HG03196 (cell line): ENCODE measurements around the gene NIPBL.
"Not testable (repeated sequence)": the region's sequence is repeated elsewhere in the genome, so short reads cannot be mapped to it uniquely, and the experiment has no call there.

Experiments used
- ATAC-seq: cut with Tn5 transposase; IDR thresholded peaks from one replicate; pipeline ENCODE4 v1.9.1; 2021; ENCODE audit not compliant: unreplicated experiment

Gene NIPBL

DNA sequence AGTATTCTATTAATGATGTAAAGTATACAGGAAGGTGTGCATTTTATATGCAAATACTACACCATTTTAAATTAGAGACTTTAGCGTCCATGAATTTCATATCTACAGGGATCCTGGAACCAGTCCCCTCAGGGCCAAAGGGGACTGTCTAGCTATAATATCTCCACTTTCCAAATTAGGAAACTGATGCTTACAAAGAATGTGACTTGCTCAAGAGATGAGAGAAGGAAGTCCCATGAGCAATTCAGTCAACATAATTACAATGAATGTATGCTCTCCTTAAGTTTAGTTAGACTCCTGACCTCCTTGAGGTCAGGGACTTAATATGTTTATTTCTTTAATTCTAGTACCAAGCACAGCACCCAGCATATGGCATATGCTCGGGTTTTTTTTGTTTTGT, 23.7 kb downstream of the NIPBL start:
- no peak for ATAC-seq

DNA sequence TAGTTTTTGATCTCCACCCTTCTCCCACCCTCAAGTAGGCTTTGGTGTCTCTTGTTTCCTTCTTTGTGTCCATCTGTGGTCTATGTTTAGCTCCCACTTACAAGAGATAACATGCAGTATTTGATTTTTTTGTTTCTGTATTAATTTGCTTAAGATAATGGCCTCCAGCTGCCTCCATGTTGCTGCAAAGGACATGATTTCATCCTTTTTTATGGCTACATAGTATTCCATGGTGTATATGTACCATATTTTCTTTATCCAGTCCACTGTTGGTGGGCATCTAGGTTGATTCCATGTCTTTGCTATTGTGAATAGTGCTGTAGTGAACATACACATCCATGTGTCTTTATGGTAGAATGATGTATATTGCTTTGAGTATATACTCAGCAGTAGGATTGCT, 24.5 kb downstream of the NIPBL start:
- not testable (repeated sequence) for ATAC-seq

DNA sequence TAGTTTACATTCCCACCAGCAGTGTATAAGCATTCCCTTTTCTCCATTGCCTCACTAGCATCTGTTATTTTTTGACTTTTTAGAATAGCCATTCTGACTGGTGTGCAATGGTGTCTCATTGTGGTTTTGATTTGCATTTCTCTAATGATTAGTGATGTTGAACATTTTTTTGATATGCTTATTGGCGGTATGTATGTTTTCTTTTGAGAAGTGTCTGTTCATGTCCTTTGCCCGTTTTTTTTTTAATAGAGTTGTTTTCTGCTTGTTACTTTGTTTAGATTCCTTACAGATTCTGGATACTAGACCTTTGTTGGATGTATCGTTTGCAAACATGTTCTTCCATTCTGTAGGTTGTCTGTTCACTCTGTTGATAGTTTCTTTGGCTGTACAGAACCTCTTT, 25.3 kb downstream of the NIPBL start:
- no peak for ATAC-seq

DNA sequence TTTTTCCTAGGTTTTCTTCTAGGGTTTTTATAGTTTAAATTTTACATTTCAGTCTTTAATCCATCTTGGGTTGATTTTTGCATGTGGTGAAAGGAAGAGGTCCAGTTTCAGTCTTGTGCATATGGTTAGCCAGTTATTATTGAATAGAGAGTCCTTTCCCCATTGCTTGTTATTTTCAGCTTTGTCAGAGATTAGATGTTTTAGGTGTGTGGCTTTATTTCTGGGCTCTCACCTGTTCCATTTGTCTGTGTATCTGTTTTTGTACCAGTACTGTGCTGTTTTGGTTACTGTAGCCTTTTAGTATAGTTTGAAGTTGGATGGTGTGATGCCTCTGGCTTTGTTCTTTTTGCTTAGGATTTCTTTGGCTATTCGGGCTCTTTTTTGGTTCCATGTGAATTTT, 25.8 kb downstream of the NIPBL start:
- ATAC-seq, result no peak

DNA sequence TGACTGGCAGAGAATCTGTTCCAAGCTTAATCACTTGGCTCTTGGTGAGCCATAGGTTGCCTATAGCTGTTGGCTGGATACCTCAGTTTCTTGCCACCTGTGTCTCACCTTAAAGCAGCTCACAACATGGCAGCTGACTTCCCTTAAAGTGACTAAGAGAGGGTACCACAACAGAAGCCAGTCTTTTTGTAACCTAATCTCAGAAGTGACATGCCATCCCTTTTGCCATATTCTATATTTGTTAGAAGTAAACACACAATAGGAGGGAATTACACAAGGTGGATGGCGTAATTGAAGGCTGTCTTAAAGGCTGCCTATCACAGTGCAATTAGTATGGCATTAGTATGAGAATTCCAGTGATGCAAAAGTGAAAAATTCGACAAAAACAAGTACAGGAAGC, 28.1 kb downstream of the NIPBL start:
- no peak for ATAC-seq

DNA sequence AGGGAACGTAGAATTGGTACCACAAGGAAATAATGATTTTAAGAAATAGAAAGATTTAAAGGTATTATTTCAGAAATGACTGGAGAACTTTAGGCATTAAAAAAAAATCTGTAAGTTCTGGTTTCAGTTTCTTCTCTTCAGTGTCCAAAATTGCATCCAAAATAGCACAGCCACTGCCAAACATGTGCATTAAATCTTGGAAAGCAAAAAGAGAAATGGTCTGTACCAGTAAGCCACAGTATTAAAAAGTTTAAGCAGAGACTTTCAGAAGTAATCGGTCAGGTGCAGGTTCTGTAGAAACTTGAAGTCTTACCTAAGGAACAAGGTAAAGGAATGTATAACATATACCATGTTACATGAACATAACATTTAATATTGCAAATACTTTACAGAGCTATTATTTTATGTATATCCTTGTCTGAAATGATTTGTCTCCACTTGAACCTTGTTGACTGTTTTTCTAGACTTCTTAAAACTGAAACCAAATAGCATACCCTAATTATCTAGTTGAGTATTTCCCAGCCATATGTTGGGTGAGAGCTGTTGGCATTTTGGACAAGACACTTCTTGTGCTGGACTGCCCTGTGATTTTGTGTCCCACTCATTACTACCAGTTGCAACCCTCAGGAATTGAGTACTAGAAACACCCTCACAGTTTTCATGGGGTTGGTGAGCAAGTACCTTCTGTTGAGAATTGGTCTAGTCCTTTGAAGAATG, 32.1 kb downstream of the NIPBL start:
- no peak for ATAC-seq

- no peak for ATAC-seq
These were observed 39.1 kb downstream of the NIPBL start for GRCh38 chr5:36915653-36916052.

DNA sequence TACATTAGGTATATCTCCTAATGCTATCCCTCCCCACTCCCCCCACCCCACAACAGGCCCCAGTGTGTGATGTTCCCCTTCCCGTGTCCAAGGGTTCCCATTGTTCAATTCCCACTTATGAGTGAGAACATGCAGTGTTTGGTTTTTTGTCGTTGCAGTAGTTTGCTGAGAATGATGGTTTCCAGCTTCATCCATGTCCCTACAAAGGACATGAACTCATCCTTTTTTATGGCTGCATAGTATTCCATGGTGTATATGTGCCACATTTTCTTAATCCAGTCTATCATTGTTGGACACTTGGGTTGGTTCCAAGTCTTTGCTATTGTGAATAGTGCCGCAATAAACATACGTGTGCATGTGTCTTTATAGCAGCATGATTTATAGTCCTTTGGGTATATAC, 40.0 kb downstream of the NIPBL start:
- not testable (repeated sequence) for ATAC-seq

DNA sequence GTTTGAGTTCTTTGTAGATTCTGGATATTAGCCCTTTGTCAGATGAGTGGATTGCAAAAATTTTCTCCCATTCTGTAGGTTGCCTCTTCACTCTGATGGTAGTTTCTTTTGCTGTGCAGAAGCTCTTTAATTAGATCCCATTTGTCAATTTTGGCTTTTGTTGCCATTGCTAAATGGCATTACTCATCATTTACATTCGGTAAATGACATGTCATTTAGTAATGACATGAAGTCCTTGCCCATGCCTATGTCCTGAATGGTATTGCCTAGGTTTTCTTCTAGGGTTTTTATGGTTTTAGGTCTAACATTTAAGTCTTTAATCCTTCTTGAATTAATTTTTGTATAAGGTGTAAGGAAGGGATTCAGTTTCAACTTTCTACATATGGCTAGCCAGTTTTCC, 40.8 kb downstream of the NIPBL start:
- ATAC-seq, result not testable (repeated sequence)

DNA sequence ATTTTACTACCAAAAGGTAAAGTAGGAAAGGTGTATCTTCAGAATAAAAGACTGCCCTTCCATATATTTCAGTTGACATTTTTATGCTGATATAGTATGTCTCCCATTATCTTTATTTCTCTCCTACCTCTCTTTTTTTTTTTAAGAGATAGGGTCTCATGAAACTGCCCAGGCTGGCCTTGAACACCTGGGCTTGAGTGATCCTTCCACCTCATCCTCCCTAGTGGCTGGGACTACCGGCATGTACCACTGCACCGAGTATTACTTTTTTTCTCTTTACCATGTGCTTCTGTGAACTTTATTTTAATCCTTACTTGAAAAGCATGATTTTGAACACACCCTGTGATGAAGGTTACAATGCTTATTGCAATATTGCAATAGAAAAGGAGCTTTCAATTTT, 42.7 kb downstream of the NIPBL start:
- ATAC-seq, result no peak

DNA sequence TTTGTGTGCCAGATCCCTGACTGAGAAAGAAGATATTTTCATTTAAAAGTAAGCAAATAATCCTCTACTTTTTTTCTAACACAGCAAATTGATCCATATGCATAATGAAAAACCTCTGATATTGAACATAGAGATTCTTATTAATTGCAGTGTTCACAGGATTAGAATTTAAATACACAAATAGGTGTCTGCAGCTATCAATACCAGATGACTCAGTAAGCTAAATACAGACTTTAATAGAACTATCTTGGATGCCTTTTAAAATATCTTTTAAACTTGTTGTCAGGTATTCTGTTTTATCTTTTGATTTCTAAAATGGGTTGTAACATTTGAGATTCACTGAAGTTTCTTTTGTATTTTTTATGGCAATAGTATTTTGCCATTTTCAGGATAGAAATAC, 43.1 kb downstream of the NIPBL start:
- ATAC-seq, result no peak

- no peak for ATAC-seq
These were observed 52.4 kb downstream of the NIPBL start for GRCh38 chr5:36928947-36929346.

DNA sequence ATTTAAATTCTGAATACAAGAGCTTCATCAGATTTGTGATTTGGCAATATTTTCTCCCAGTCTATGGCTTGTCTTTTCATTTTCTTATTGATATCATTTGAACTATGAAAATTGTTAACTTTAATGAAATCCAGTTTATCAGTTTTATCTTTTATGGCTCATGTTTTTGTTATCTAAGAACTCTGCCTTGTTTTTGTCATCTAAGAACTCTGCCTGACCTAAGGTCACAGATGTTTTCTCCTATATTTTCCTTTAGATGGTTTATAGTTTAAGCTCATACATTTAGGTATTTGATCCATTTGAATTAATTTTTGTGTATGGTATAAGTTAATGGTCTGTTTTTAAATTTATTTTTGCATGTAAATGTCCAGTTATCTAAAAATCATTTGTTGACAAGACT, 52.9 kb downstream of the NIPBL start:
- ATAC-seq, result no peak

- no peak for ATAC-seq
These were observed 55.5 kb downstream of the NIPBL start for GRCh38 chr5:36932056-36932455.

- ATAC-seq, result no peak
These were observed 56.1 kb downstream of the NIPBL start for GRCh38 chr5:36932699-36933098.

- no peak for ATAC-seq
These were observed 58.3 kb downstream of the NIPBL start for GRCh38 chr5:36934740-36935356.

DNA sequence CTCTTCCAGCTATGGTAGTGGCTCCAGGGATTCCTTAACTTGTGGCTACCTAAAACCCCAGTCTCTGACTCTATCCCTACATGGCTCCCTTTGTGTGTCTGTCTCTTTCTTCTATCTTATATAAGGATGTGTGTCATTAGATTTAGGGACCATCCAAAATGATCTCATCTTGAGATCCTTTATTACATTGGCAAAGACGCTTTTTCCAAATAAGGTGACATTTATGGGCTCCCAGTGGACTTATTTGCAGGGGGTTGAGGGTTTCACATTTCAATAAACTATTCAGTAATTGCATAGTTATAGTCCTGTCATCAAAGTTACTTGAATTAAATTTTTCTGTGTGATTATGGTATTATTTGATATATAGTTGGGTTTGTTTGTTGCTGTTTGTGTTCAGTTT, 59.2 kb downstream of the NIPBL start:
- no peak for ATAC-seq

- ATAC-seq, result no peak
These were observed 59.7 kb downstream of the NIPBL start for GRCh38 chr5:36936309-36936708.

DNA sequence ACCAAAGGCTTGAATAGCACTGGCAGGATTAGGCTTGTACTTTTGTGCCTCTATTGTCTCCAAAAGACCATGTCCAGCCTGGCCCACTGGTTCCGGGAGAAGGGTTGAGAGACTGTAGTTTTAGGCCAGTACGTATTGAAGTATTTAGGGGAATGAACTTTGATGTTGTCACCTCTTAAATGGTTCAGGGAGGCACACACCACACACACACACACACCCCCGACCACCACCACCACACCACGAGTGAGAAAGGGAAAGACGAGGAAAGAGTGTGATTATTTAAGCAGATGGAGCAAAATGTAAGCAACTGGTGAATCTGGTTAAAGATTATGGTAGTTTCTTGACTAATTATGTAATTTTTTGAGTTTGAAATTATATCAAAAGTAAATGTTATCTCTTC, 61.6 kb downstream of the NIPBL start:
- ATAC-seq, result no peak

- no peak for ATAC-seq
These were observed 63.6 kb downstream of the NIPBL start for GRCh38 chr5:36939969-36940858.

DNA sequence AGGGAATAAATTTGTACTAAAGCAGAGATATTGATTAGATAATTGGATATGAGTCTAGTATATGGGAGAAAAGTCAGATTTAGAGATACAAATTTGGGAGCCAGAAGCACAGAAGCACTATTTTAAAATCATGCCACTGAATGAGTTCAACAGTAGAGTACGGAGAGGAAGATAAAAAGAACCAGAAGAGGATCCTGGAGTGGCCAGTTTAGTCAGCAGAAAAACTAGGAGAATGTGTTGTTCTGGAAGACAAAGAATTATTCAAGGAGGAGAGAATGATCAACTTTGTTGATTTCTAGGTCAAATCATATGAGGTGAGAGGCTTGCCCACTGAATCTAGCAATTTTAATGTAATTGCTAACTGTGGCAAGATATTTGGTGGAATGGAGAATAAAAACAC, 67.0 kb downstream of the NIPBL start:
- ATAC-seq, result no peak

GRCh38 chr5:36944024-36944423, 67.5 kb downstream of the NIPBL start:
- ATAC-seq, result no peak
